ENCODE results near the gene MKI67. TPM values are rescaled to one million over a fixed set of nuclear protein-coding genes. Genes with fewer than 3 reads are reported as not detected.

Gene MKI67
- total and polyA plus RNA-seq, 2 donors (not counting 3 experiments of a cell fraction or from before 2014, with no cell fraction given): 16.2 to 125 TPM

- no peak for FAIRE-seq
- no peak for TF ChIP-seq JUN (IDR thresholded peaks at IDR 0.05; ENCODE audit: borderline replicate concordance, insufficient read depth, insufficient read length, low read depth)
- TF ChIP-seq MAX (IDR thresholded peaks at IDR 0.05; ENCODE audit: insufficient read depth, insufficient read length): no peak
- TF ChIP-seq, protein P1, sequence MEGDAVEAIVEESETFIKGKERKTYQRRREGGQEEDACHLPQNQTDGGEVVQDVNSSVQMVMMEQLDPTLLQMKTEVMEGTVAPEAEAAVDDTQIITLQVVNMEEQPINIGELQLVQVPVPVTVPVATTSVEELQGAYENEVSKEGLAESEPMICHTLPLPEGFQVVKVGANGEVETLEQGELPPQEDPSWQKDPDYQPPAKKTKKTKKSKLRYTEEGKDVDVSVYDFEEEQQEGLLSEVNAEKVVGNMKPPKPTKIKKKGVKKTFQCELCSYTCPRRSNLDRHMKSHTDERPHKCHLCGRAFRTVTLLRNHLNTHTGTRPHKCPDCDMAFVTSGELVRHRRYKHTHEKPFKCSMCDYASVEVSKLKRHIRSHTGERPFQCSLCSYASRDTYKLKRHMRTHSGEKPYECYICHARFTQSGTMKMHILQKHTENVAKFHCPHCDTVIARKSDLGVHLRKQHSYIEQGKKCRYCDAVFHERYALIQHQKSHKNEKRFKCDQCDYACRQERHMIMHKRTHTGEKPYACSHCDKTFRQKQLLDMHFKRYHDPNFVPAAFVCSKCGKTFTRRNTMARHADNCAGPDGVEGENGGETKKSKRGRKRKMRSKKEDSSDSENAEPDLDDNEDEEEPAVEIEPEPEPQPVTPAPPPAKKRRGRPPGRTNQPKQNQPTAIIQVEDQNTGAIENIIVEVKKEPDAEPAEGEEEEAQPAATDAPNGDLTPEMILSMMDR (IDR thresholded peaks at IDR 0.05; ENCODE audit: extremely low read depth in 1 of 2, insufficient read depth in 1 of 2, low read depth in 1 of 2, low read length in 2 of 2): no peak
- TF ChIP-seq POLR2AphosphoS5 (IDR thresholded peaks at IDR 0.05; ENCODE audit: insufficient read depth, low read depth, low read length): no peak
- TF ChIP-seq MYC (IDR thresholded peaks at IDR 0.05; ENCODE audit: low read depth, low read length): no peak
- TF ChIP-seq EZH2 (IDR thresholded peaks at IDR 0.05; ENCODE audit: borderline replicate concordance, low read depth, low read length, severe bottlenecking): no peak
- no peak for TF ChIP-seq GATA2 (IDR thresholded peaks at IDR 0.05; ENCODE audit: insufficient read depth, insufficient read length, low read depth, low read length)
- H2AFZ ChIP-seq (ENCODE audit: low read depth, low read length): peak overlapping the region; percentile 22
These were observed 23.2 kb upstream of the MKI67 start for GRCh38 chr10:128149267-128150014.

More at GRCh38 chr10:128149267-128150014, 23.2 kb upstream of the MKI67 start:
- no peaks in the 10 kb centered on the region for H3K4me1 ChIP-seq (ENCODE audit: control insufficient read depth, extremely low read depth, insufficient read depth, low read length)
- H3K27me3 ChIP-seq (ENCODE audit: control insufficient read depth in 2 of 2, insufficient read depth in 2 of 2, low read length in 2 of 2): peaks cover 8 to 14% of the 10 kb centered on the region in 2 experiments
- H3K9ac ChIP-seq (replicated peaks; ENCODE audit: extremely low read depth, insufficient read depth, low read length): no peak overlapping the region
- H4K20me1 ChIP-seq (replicated peaks; ENCODE audit: control insufficient read depth, extremely low read depth, insufficient read depth, low read length): no peaks in the 10 kb centered on the region
- intact Hi-C loops (cut with micrococcal nuclease) (loop anchor here (1.0 to 5.0 kb wide), 7 partner anchors 23 to 434 kb away; partner anchors contain the start of genes MKI67 and PTPRE), dilution Hi-C loops (cut with MboI; ENCODE audit: extremely low pct_ligation_motif_present, low sequenced_read_pairs) (no loop called here)
- no peak overlapping the region for H3K4me3 ChIP-seq (replicated peaks in 1 of 3; ENCODE audit: insufficient read depth in 1 of 3, low read depth in 1 of 3, low read length in 3 of 3)
- H3K9me1 ChIP-seq (replicated peaks; ENCODE audit: control insufficient read depth, extremely low read depth, insufficient read depth, low read length): no peaks in the 10 kb centered on the region
- ChIA-PET POLR2A (no interaction called here), CTCF (interaction anchor here (1.1 to 5.1 kb wide), 5 partner anchors 12 to 279 kb away, joined by 3 to 38 read pairs (median 4); partner anchors contain the start of gene PTPRE)
- no peaks in the 10 kb centered on the region for H3K36me3 ChIP-seq (ENCODE audit: control insufficient read depth in 2 of 2, extremely low read depth in 1 of 2, insufficient read depth in 2 of 2, low read length in 2 of 2)
- H3K9me3 ChIP-seq (replicated peaks; ENCODE audit: control insufficient read depth, insufficient read depth, low read length): no peaks in the 10 kb centered on the region
- H3K79me2 ChIP-seq (ENCODE audit: control insufficient read depth, insufficient read depth, low read length): no peaks in the 10 kb centered on the region
- DNase-seq (ENCODE audit: low read depth, low spot score): no peak
- H3K27ac ChIP-seq (ENCODE audit: insufficient read depth, low read depth, low read length): no peak overlapping the region
- H3K4me2 ChIP-seq (ENCODE audit: insufficient read depth, low read length): peak overlapping the region; percentile 21
- BruUV-seq (replicated peaks): no TSS peak
